ENCODE measurements around the gene SLAMF7. TPM values are rescaled to one million over a fixed set of nuclear protein-coding genes. Genes with fewer than 3 reads are reported as not detected.
A peak's percentile ranks its signal among the peaks of the same experiment; 100 is the strongest.
"Not testable (repeated sequence)": the region's sequence is repeated elsewhere in the genome, so short reads cannot be mapped to it uniquely, and the experiment has no call there.

SLAMF7 gene
- total and polyA plus RNA-seq, 2 experiments from 2014 or later, result 0.11 TPM; not detected in 1

- no peak within 1 kb of the TSS for H3K4me2 ChIP-seq
- Mint-ChIP-seq H3K9me3 (no peaks in the 10 kb centered on the region), H3K36me3 (ENCODE audit: low read depth) (no peaks in the 10 kb centered on the region; the same call in 2 of the 3 replicates), H3K27ac (no peak within 1 kb of the TSS), H3K4me3 (no peak within 1 kb of the TSS), H3K27me3 (ENCODE audit: insufficient read depth, low read depth, poor library complexity) (no peaks in the 10 kb centered on the region), H3K4me1 (no peaks in the 10 kb centered on the region)
- 0 out of 2 replicates have a peak within 1 kb of the TSS, but pooled peaks have one; percentile 28 for H2AFZ ChIP-seq
- no peaks in the 10 kb centered on the region for H3F3A ChIP-seq (replicated peaks; ENCODE audit: low read depth)
- TF ChIP-seq CTCF (conservative IDR thresholded peaks at IDR 0.05; ENCODE audit: low read depth in 2 of 2), result no peak
- TF ChIP-seq ZNF462 (CRISPR knock-in tag; IDR thresholded peaks at IDR 0.05), result no peak
- no peak for TF ChIP-seq CREB1 (CRISPR knock-in tag; IDR thresholded peaks at IDR 0.05; ENCODE audit: low read depth)
- TF ChIP-seq STAT1 (IDR thresholded peaks at IDR 0.05; ENCODE audit: unreplicated experiment), result no peak
- TF ChIP-seq ZNF331 (CRISPR knock-in tag; IDR thresholded peaks at IDR 0.05; ENCODE audit: low read depth), result no peak
- no peak for TF ChIP-seq POLR2AphosphoS5 (IDR thresholded peaks at IDR 0.05; ENCODE audit: low read depth)
- TF ChIP-seq ZNF114 (CRISPR knock-in tag; IDR thresholded peaks at IDR 0.05), result no peak
- H3K36me3 ChIP-seq (ENCODE audit: insufficient read depth), result no peaks in the 10 kb centered on the region
- no peak for ATAC-seq
- DNase-seq (ENCODE audit: low spot score), result no peak
- no peaks in the 10 kb centered on the region for H4K20me1 ChIP-seq (replicated peaks; ENCODE audit: insufficient read depth)
- H3K4me1 ChIP-seq (ENCODE audit: insufficient read depth), result no peaks in the 10 kb centered on the region
- no peak within 1 kb of the TSS for H3K27ac ChIP-seq (ENCODE audit: low read depth)
- no peak within 1 kb of the TSS for H3K4me3 ChIP-seq
- H3K27me3 ChIP-seq (ENCODE audit: insufficient read depth), result no peaks in the 10 kb centered on the region
- H3K9me2 ChIP-seq (ENCODE audit: insufficient read depth), result no peaks in the 10 kb centered on the region
- no peaks in the 10 kb centered on the region for H3K79me2 ChIP-seq (replicated peaks; ENCODE audit: insufficient read depth)
These were observed 27.3 kb upstream of the SLAMF7 start, which contains the start of gene CD48 for GRCh38 chr1:160711602-160712311. CD48 (minus strand) TSS chr1:160711822; CDS start chr1:160711763, 59 bp downstream.

- not testable (repeated sequence) for H3K9me3 Mint-ChIP-seq; H3K4me1 ChIP-seq (ENCODE audit: insufficient read depth); H3K79me2 ChIP-seq (replicated peaks; ENCODE audit: insufficient read depth); H3F3A ChIP-seq (replicated peaks; ENCODE audit: low read depth); ATAC-seq; H3K27me3 ChIP-seq (ENCODE audit: insufficient read depth); H3K36me3 Mint-ChIP-seq (ENCODE audit: low read depth); DNase-seq (ENCODE audit: low spot score); H2AFZ ChIP-seq; H3K4me3 ChIP-seq; H3K36me3 ChIP-seq (ENCODE audit: insufficient read depth); H3K27me3 Mint-ChIP-seq (ENCODE audit: insufficient read depth, low read depth, poor library complexity); H3K27ac Mint-ChIP-seq; H3K4me1 Mint-ChIP-seq; H3K9me2 ChIP-seq (ENCODE audit: insufficient read depth); H3K4me2 ChIP-seq; H4K20me1 ChIP-seq (replicated peaks; ENCODE audit: insufficient read depth); H3K4me3 Mint-ChIP-seq; H3K27ac ChIP-seq (ENCODE audit: low read depth)
These were observed 26.4 kb upstream of the SLAMF7 start for GRCh38 chr1:160712525-160713080.
